Measurements from ENCODE around the gene G6PC2. TPM values are rescaled to one million over a fixed set of nuclear protein-coding genes. Genes with fewer than 3 reads are reported as not detected.
"Not testable (repeated sequence)": the region's sequence is repeated elsewhere in the genome, so short reads cannot be mapped to it uniquely, and the experiment has no call there.

Gene G6PC2
- total RNA-seq, 1 donor from 2014 or later: not detected

DNA sequence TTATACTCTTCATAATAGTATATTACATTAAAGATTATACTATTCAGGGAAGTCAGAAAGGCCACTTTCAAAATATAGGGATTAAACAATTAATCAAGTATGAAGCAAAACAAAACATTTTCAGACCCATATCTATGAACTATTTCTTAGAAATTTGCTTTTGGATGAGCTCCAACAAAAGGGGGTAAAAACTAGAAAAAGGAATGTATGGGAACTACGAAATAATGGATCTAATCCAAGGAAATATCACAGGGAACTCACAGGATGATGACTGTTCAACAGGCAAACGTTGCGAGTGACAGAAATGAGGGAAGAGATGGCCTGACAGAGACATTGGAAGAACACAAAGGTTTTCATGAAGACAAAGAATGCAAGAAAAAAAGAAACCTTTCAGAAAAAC is 27.9 kb downstream of the G6PC2 start:
- TF ChIP-seq, protein P1, sequence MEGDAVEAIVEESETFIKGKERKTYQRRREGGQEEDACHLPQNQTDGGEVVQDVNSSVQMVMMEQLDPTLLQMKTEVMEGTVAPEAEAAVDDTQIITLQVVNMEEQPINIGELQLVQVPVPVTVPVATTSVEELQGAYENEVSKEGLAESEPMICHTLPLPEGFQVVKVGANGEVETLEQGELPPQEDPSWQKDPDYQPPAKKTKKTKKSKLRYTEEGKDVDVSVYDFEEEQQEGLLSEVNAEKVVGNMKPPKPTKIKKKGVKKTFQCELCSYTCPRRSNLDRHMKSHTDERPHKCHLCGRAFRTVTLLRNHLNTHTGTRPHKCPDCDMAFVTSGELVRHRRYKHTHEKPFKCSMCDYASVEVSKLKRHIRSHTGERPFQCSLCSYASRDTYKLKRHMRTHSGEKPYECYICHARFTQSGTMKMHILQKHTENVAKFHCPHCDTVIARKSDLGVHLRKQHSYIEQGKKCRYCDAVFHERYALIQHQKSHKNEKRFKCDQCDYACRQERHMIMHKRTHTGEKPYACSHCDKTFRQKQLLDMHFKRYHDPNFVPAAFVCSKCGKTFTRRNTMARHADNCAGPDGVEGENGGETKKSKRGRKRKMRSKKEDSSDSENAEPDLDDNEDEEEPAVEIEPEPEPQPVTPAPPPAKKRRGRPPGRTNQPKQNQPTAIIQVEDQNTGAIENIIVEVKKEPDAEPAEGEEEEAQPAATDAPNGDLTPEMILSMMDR (conservative IDR thresholded peaks at IDR 0.05; ENCODE audit: low read depth, low read length): no peak
- H3K4me3 ChIP-seq (ENCODE audit: low read depth, low read length): no peak overlapping the region
- DNase-seq (ENCODE audit: low read depth): no peak

DNA sequence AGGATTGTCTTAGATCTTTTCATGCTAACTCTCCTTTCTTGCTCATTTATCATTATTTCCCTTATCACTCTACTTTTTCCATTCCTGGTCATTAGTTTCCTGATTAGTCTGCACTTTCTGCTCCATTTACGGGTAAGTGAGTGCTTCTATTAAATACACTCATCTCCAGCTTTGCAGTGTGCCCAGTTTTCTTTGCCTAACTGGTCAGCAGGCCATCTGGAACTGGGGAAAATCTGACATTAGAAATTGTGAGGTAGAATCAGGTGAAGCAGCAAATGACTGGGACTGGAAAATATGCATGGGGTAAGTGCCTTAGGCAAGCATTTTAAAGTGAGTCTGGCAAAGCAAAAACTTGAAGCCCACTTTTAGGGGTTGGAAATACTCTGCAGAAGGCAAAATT is 29.2 kb downstream of the G6PC2 start:
- H3K4me3 ChIP-seq (ENCODE audit: low read depth, low read length): no peak overlapping the region
- no peak for DNase-seq (ENCODE audit: low read depth)
- TF ChIP-seq, protein P1 (conservative IDR thresholded peaks at IDR 0.05; ENCODE audit: low read depth, low read length): no peak

- H3K4me3 ChIP-seq (ENCODE audit: low read depth, low read length); DNase-seq (ENCODE audit: low read depth): not testable (repeated sequence)
Measured at GRCh38 chr2:168932174-168932573, 31.1 kb downstream of the G6PC2 start.

GRCh38 chr2:168934826-168935225 is 33.7 kb downstream of the G6PC2 start:
- H3K4me3 ChIP-seq (ENCODE audit: low read depth, low read length): no peak overlapping the region
- peak; percentile 49 for DNase-seq (ENCODE audit: low read depth)
- TF ChIP-seq, protein P1 (conservative IDR thresholded peaks at IDR 0.05; ENCODE audit: low read depth, low read length): no peak

DNA sequence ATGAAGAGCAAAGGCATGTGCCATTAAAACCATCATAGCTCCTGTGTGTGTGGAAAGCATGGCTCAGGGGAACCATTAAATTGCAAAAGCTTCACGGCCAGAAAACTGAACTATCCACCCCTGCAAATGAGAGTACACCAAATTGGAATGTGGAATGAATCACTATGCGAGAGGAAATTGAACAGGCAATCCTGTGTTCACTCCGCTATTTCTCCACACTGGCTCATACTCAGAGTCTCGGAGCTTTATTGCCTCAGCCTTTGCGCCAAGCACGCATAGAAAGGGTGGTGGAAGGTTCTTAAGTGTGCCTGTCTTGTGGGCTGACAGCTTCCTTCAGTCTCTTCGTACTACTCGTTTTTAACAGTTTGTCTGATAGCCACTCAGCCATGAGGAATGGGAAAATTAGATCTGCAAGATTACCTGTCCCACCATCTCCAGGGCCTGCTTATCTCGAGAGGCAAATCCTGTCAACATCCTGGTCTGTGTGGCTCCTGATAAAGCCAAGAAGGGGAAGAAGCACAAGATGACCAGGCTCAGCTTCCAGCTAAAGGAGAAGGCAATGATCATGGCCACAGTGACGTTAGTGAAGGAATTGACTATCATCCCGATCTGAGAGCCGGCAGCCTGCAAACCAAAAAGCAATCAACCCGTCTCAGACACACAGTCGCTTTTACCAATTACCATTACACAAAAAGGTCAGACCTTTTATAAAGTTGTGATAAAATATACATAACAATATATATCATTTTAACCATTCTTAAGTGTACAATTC is 34.9 kb downstream of the G6PC2 start:
- DNase-seq (ENCODE audit: low read depth): peak; percentile 36
- no peak overlapping the region for H3K4me3 ChIP-seq (ENCODE audit: low read depth, low read length)
- TF ChIP-seq, protein P1 (conservative IDR thresholded peaks at IDR 0.05; ENCODE audit: low read depth, low read length): no peak

DNA sequence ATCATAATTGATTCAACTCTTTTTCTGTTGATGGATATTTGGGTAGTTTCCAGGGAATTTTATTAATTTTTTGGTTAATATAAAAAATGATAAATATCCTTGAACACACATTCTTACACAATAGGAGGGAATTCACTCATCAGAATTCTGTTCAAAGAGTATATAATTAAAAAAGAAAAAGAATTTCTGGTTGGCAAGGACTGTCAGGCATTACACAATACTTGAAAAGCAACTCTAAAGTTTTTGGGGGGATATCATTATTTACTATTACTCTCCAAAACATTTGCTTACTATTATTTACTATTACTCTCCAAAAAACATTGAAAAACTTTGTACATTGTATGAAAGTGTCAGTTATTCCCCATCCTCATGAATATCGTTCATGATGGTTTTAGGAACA is 38.0 kb downstream of the G6PC2 start:
- H3K4me3 ChIP-seq (ENCODE audit: low read depth, low read length): no peak overlapping the region
- TF ChIP-seq, protein P1 (conservative IDR thresholded peaks at IDR 0.05; ENCODE audit: low read depth, low read length): no peak
- no peak for DNase-seq (ENCODE audit: low read depth)

GRCh38 chr2:168939918-168940317 is 38.8 kb downstream of the G6PC2 start:
- no peak for DNase-seq (ENCODE audit: low read depth)
- TF ChIP-seq, protein P1 (conservative IDR thresholded peaks at IDR 0.05; ENCODE audit: low read depth, low read length): no peak
- H3K4me3 ChIP-seq (ENCODE audit: low read depth, low read length): no peak overlapping the region
